Right ventricle myocardium superior (tissue), 1 donor: Measurements from ENCODE around the gene SUSD3. TPM values are rescaled to one million over a fixed set of nuclear protein-coding genes. Genes with fewer than 3 reads are reported as not detected.

Source experiments
- ATAC-seq: fragments of 200-7000 bp; cut with Tn5 transposase; one replicate; pipeline ENCODE4 v1.9.1; 2020; ENCODE audit warnings: mild to moderate bottlenecking; ENCODE audit not compliant: poor library complexity
- DNase-seq: peaks from one replicate; pipeline ENCODE4 v3.0.0-alpha.2; 2020
- intact Hi-C: fragments of 100-400 bp; cut with DNase I; formaldehyde crosslinking; loops from one replicate; pipeline ENCODE4 v1.11.2; 2022
- total RNA-seq: library from RNA; stranded (reverse); fragmentation: NEBNext Ultra II Directional; extraction: Animal tissue kit (Norgen Biotek cat#: 25700); gene quantifications from one replicate; pipeline ENCODE4 v1.2.1, GENCODE V29; 2021
- donor health status: DM: no; HTN: yes; CAD: no; lungs with severe emphysema.

SUSD3 gene
- total RNA-seq, 1 donor from 2014 or later: 0.56 TPM

DNA sequence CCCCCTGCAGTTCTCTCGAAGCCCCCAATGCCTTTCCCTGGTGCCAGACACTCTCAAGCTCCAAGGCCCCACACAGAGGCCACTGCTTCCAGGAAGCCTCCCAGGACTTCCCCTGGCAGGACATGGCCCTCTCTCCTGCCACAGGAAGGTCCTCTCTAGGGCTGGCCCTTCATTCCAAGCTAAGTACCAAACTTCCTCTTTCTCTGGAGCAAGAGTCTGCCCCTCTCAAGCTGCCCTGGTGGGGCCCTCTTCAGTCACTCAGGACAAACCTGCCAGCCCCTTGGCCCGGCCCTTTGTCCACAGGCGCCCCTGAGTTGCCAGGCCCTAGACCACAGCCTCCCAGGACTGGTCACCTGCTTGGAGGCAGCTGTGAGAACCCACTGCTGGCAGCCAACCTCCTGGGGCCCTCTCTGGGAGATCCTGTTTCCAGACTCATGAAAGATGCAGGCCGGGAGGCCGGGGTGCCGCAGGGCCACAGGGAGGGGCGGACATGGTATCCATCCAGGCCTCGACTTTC lies 69.0 kb downstream of the SUSD3 start:
- ATAC-seq (peak; percentile 6), DNase-seq (no peak)
- intact Hi-C loops: no loop called here

DNA sequence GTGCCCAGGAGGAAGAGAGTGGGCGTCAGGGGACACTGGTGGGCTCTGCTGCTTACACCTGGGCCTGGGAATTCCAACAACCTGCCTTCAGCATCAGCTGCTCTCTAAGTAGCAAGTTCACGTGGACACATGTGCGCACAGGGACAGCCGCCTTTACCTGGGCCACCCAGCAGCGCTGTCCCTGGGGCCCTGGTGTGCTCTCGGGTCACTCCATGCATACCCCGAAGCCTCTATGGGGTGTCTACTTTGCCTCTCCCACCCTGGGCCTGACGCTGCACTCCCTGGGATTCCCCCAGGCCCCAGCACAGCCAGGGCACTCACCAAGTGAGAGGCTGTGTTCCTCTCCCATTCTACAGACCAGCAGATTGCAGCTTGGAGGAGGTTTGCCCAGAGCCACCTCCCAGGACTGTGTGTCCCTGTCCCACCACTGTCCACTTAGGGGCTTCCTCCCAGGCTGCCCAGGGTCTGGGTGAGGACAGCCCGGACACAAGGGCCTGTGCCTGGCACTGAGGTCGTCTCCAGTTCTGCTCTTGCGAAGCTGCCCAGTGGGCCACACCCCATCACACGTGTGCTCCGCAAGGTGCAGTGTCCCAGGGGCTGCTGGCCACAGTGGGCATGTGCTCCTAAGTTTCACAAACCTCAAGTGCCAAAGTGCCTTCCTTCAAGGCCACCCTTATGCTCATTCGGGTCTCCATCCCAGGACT lies 69.7 kb downstream of the SUSD3 start:
- DNase-seq (no peak), ATAC-seq (no peak)
- intact Hi-C loops: no loop called here

- intact Hi-C loops: no loop called here
- DNase-seq (no peak), ATAC-seq (no peak)
Measured at GRCh38 chr9:93128715-93129224, 70.3 kb downstream of the SUSD3 start.

- DNase-seq (peak; percentile 68), ATAC-seq (no peak)
- intact Hi-C loops: no loop called here
Measured at GRCh38 chr9:93129286-93129685, 70.8 kb downstream of the SUSD3 start.

DNA sequence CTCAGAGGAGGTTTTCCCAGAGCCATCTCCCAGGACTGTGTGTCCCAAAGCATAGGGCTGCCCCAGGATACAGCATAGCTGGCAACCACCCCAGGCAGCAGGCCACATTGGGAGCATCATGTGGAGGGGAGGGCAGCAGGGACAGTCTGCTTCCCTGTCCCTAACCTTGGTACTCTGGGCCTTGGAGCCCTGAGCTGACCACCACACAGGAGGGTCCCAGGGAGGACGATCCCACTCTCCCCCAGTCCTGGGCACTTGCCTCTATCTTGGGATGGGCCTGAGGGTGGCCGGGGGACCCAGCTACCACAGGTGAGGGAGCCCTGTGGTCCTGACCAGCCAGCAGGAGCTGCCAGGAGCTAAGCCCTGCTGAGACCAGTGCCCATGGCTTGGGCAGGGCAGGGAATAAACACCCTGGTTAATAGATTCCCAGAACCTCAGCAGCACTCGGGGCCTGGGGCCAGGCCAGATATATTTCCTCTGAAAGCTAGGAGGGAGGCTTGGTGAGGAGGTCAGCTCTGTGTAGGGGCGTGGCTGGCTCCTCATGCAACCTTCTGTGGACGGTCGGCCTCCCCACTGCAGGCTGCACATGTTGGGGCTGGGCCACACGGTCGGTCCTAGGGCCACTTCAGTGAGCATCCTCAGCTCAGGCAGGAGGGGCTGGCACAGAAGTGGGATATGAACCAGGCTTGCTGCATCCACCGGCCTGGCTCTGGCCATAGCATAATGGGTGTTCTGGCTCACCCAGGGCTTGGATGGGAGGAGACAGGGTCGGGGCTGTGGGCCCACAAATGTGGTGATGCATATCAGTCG lies 71.4 kb downstream of the SUSD3 start:
- ATAC-seq (peak; percentile 35), DNase-seq (peak; percentile 79)
- intact Hi-C loops: no loop called here

- ATAC-seq: no peak
- peak; percentile 77 for DNase-seq
- intact Hi-C loops: no loop called here
Measured at GRCh38 chr9:93130861-93131481, 72.5 kb downstream of the SUSD3 start.

GRCh38 chr9:93131599-93132286 lies 73.2 kb downstream of the SUSD3 start:
- no peak for DNase-seq

DNA sequence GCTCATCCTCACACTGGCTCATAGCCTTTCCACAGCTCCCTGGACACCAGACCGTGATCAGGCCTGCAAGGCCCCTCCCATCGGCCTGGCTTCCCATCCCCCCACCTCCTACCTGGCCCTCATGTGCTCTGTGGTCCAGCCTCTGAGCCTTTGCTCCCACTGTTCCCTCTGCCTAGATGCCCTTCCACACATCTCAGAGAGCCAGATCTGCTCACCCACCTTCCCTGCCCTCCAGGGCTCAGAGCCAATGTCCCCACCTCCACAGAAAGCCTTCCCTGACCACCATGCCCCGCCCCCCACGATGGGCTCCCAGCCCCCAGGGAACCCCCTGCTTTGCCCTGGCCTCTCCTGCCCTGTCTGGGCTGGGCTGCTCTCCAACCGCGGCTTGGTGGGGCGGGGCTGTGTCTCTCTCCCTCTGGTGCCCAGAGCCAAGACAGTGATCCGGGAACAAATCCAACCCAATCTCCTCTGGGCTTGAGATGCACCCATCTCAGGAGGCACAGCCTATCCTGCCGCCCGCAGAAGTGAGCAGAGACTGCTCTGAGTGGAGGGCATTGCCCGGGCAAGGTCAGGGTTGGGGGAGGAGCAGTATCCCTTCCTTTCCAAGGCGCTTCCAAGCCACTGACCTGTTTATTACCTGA lies 73.9 kb downstream of the SUSD3 start:
- DNase-seq: peak; percentile 79
- intact Hi-C loops: no loop called here

More at GRCh38 chr9:93131599-93132286, 73.2 kb downstream of the SUSD3 start:
- intact Hi-C loops: no loop called here
- no peak for ATAC-seq

DNA sequence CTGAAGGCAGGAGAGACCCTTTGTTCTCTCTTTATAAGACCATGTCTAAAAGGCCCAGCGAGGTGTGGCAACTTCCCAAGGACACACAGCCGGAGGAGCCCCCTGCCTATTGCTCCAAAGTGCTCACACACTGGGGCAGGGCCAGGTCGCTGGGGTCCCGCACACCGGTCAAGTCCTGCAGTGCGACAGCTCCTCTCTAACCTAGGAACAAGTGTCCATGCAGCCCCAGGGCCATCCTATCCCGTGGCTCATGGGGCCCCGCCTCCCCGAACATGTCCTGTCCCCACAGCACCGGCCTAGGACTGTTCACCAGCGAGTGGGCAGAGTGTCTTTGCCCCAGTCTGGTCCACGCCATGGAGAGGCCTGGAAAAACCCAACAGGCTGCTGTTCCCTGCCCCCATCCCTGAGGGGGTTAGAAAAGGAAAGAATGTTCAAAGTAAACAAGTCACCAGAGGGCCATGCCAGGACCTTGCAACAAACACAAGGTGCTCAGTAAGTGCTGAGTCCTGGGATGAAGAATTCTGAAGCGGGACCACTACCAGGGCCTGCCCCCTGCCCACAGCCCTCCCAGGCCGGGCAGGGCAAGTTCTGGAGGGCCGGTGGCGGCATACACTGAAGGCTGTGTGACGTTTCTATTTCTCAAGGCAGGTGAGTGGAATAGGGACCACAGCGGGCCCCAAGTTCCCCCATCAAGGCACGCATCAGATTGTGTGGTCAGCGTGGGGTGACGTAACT lies 74.6 kb downstream of the SUSD3 start:
- no peak for DNase-seq
- intact Hi-C loops: no loop called here

More for the DNA sequence above, 73.9 kb downstream of the SUSD3 start:
- peak; percentile 48 for ATAC-seq

DNA sequence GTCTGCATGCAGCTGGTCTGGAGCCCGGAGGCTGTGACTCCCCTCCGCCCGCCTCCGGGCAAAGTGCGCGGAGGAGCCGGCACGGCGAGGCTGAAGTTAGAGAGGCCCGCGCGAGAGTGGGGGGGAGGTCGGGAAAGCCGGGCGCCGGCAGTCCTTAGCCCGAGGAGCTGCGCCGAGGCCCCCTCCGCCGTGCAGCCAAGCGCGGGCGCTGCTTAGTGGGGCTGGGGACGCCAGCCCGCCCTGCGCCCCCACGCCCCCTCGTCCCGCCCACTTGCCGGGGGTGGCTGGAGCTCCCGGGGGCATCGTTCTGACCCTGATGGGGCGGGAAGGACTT lies 75.1 kb downstream of the SUSD3 start:
- intact Hi-C loops: no loop called here
- ATAC-seq (peak; percentile 69), DNase-seq (peak; percentile 84)

More for the DNA sequence above, 74.6 kb downstream of the SUSD3 start:
- ATAC-seq: peak; percentile 24

- intact Hi-C loops: no loop called here
- ATAC-seq (peak; percentile 87), DNase-seq (peak; percentile 79)
Measured at GRCh38 chr9:93134015-93134739, 75.7 kb downstream of the SUSD3 start, which contains the start of gene NINJ1. Gene NINJ1 (minus strand): TSS chr9:93134251. CDS start chr9:93134217, 34 bp downstream.

Other genes with a start within 250 kb of the SUSD3 start
- gene ZNF484, start 180.7 kb upstream of the SUSD3 start, total RNA-seq: 4.0 TPM
- gene FGD3, start 111.2 kb upstream of the SUSD3 start, total RNA-seq: 2.7 TPM
- 27.5 TPM for gene CARD19, start 37.5 kb downstream of the SUSD3 start, total RNA-seq
- gene NINJ1, start 75.5 kb downstream of the SUSD3 start, total RNA-seq: 49.2 TPM
- gene WNK2, start 125.4 kb downstream of the SUSD3 start, total RNA-seq: 222 TPM